Suprapubic skin (tissue), 4 donors: Measurements from ENCODE around the gene UBA5. TPM values are rescaled to one million over a fixed set of nuclear protein-coding genes. Genes with fewer than 3 reads are reported as not detected.

Experiments
- DNase-seq, 2 donors: peaks; one replicate each; pipeline ENCODE4 v3.0.0-alpha.2; 2019; ENCODE audit warnings: low spot score in 2 of 2
- H3K27ac ChIP-seq: fragments of 200-600 bp; sonication (generic); one replicate; pipeline ENCODE4 v1.5.1; 2019
- H3K27me3 ChIP-seq: fragments of 200-600 bp; sonication (generic); one replicate; pipeline ENCODE4 v1.5.1; 2019
- H3K36me3 ChIP-seq: fragments of 200-600 bp; sonication (generic); one replicate; pipeline ENCODE4 v1.5.1; 2019
- H3K4me1 ChIP-seq: fragments of 200-600 bp; sonication (generic); one replicate; pipeline ENCODE4 v1.5.1; 2019
- H3K4me3 ChIP-seq: fragments of 200-600 bp; sonication (generic); one replicate; pipeline ENCODE4 v1.5.1; 2019; ENCODE audit warnings: mild to moderate bottlenecking
- H3K9me3 ChIP-seq: fragments of 200-600 bp; sonication (generic); one replicate; pipeline ENCODE4 v1.5.1; 2019
- CTCF ChIP-seq, 2 donors: fragments of 200-600 bp in 1 of 2; fragments of 450-650 bp in 1 of 2; sonication (generic) in 1 of 2; IDR thresholded peaks; one replicate each; pipeline ENCODE4 v1.5.1; 2016 to 2019; ENCODE audit warnings: antibody characterized with exemption in 2 of 2, mild to moderate bottlenecking in 1 of 2, moderate library complexity in 1 of 2
- EP300 ChIP-seq: sonication (generic); formaldehyde crosslinking; IDR thresholded peaks from one replicate; pipeline ENCODE4 v1.6.1; 2017; ENCODE audit warnings: antibody characterized with exemption
- POLR2A ChIP-seq, 2 donors: fragments of 450-650 bp; IDR thresholded peaks; one replicate each; pipeline ENCODE4 v1.6.1; 2017; ENCODE audit warnings: antibody characterized with exemption in 2 of 2, mild to moderate bottlenecking in 2 of 2, moderate library complexity in 2 of 2
- POLR2AphosphoS5 ChIP-seq, 3 donors: sonication (generic); formaldehyde crosslinking; IDR thresholded peaks; one replicate each; pipeline ENCODE4 v1.6.1; 2017; ENCODE audit warnings: antibody characterized with exemption in 3 of 3
- WGBS: methylation state at CpG from one replicate; pipeline ENCODE4 v1.1.5; 2018; 5-methylcytosine and 5-hydroxymethylcytosine counted together
- total RNA-seq, 4 donors: library from RNA; depleted of rRNA; stranded (reverse); fragments of >200 nt; gene quantifications; one replicate each; pipeline ENCODE4 v1.1.0, GENCODE V29; 2016

Gene UBA5
- total RNA-seq, 4 donors from 2014 or later: 16.3 to 52.3 (median 27.5) TPM

GRCh38 chr3:132623646-132624045, 36.5 kb upstream of the UBA5 start:
- Histone ChIP-seq H3K36me3 (peaks cover 18% of the 10 kb centered on the region), H3K9me3 (no peaks in the 10 kb centered on the region), H3K27ac (no peak overlapping the region), H3K27me3 (no peaks in the 10 kb centered on the region), H3K4me1 (peaks cover 12% of the 10 kb centered on the region), H3K4me3 (no peak overlapping the region)
- 75% methylated on average over 1 of the region's 1 CpG for WGBS
- no peak for DNase-seq
- TF ChIP-seq CTCF (IDR thresholded peaks at IDR 0.05) (no peak), POLR2AphosphoS5 (IDR thresholded peaks at IDR 0.05) (no peak), POLR2A (IDR thresholded peaks at IDR 0.05) (no peak), EP300 (no peak)

- 84% methylated on average over 7 of the region's 7 CpGs for WGBS
- Histone ChIP-seq H3K27me3 (no peaks in the 10 kb centered on the region), H3K36me3 (peaks cover 18% of the 10 kb centered on the region), H3K27ac (no peak overlapping the region), H3K9me3 (no peaks in the 10 kb centered on the region), H3K4me3 (no peak overlapping the region), H3K4me1 (peaks cover 12% of the 10 kb centered on the region)
- TF ChIP-seq POLR2A (IDR thresholded peaks at IDR 0.05) (no peak), EP300 (no peak), CTCF (IDR thresholded peaks at IDR 0.05) (no peak), POLR2AphosphoS5 (IDR thresholded peaks at IDR 0.05) (no peak)
- no peak for DNase-seq
These were observed 35.3 kb upstream of the UBA5 start for GRCh38 chr3:132624790-132625189.

- H3K36me3 ChIP-seq: peaks cover 19% of the 10 kb centered on the region
- 100% methylated on average over 1 of the region's 1 CpG for WGBS
- H3K4me3 ChIP-seq: no peak overlapping the region
- no peaks in the 10 kb centered on the region for H3K9me3 ChIP-seq
- TF ChIP-seq EP300 (no peak), POLR2A (IDR thresholded peaks at IDR 0.05) (no peak), POLR2AphosphoS5 (IDR thresholded peaks at IDR 0.05) (no peak), CTCF (IDR thresholded peaks at IDR 0.05) (no peak)
- H3K4me1 ChIP-seq: peaks cover 12% of the 10 kb centered on the region
- DNase-seq: no peak
- H3K27ac ChIP-seq: no peak overlapping the region
- no peaks in the 10 kb centered on the region for H3K27me3 ChIP-seq
These were observed 34.5 kb upstream of the UBA5 start for GRCh38 chr3:132625613-132626012.

- Histone ChIP-seq H3K27me3 (no peaks in the 10 kb centered on the region), H3K9me3 (no peaks in the 10 kb centered on the region), H3K27ac (no peak overlapping the region), H3K4me3 (no peak overlapping the region), H3K4me1 (peaks cover 12% of the 10 kb centered on the region), H3K36me3 (peaks cover 20% of the 10 kb centered on the region)
- WGBS: 94% methylated on average over 6 of the region's 6 CpGs
- no peak for DNase-seq
- TF ChIP-seq CTCF (IDR thresholded peaks at IDR 0.05) (no peak), EP300 (no peak), POLR2A (IDR thresholded peaks at IDR 0.05) (no peak), POLR2AphosphoS5 (IDR thresholded peaks at IDR 0.05) (no peak)
These were observed 33.2 kb upstream of the UBA5 start for GRCh38 chr3:132626955-132627354.

GRCh38 chr3:132628157-132628556, 32.0 kb upstream of the UBA5 start:
- no peaks in the 10 kb centered on the region for H3K9me3 ChIP-seq
- TF ChIP-seq POLR2A (IDR thresholded peaks at IDR 0.05) (no peak), EP300 (no peak), CTCF (IDR thresholded peaks at IDR 0.05) (no peak), POLR2AphosphoS5 (IDR thresholded peaks at IDR 0.05) (no peak)
- 38% methylated on average over 2 of the region's 2 CpGs for WGBS

More at GRCh38 chr3:132628157-132628556, 32.0 kb upstream of the UBA5 start:
- no peak overlapping the region for H3K4me3 ChIP-seq
- H3K27ac ChIP-seq: no peak overlapping the region
- no peak for DNase-seq
- H3K4me1 ChIP-seq: peaks cover 8% of the 10 kb centered on the region
- no peaks in the 10 kb centered on the region for H3K27me3 ChIP-seq
- peaks cover 20% of the 10 kb centered on the region for H3K36me3 ChIP-seq
